LNCaP clone FGC (cell line): ENCODE measurements around the gene FIZ1.

Experiments
- DNase-seq: peaks from one replicate; pipeline ENCODE4 v3.0.0-alpha.2; 2011; ENCODE audit warnings: low read depth
- H3K4me3 ChIP-seq: 2 replicates; pipeline ENCODE4 v1.5.1; 2011; ENCODE audit warnings: mild to moderate bottlenecking, low read depth, low read length, control low read depth
- TF ChIP-seq, protein P1 (sequence below): IDR thresholded peaks from 2 replicates; pipeline ENCODE4 v1.5.1; 2012; ENCODE audit warnings: mild to moderate bottlenecking; ENCODE audit not compliant: control insufficient read depth, insufficient read depth; ENCODE audit errors: extremely low read depth

FIZ1 gene

DNA sequence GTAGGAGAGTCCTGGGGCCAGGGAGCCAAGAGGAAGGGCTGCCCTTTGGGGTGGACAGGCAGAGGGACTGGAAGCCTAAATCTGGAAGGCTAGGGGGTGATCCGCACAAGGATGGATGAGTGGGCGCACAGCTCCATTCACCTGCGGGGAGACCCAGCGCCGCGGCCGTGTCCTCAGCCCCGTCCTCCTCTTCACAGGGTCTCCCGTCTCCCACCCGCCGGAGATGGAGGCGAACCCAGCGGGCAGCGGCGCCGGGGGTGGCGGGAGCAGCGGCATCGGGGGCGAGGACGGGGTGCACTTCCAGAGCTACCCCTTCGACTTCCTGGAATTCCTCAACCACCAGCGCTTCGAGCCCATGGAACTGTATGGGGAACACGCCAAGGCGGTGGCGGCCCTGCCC is 14.1 kb upstream of the FIZ1 start:
- TF ChIP-seq, protein P1, sequence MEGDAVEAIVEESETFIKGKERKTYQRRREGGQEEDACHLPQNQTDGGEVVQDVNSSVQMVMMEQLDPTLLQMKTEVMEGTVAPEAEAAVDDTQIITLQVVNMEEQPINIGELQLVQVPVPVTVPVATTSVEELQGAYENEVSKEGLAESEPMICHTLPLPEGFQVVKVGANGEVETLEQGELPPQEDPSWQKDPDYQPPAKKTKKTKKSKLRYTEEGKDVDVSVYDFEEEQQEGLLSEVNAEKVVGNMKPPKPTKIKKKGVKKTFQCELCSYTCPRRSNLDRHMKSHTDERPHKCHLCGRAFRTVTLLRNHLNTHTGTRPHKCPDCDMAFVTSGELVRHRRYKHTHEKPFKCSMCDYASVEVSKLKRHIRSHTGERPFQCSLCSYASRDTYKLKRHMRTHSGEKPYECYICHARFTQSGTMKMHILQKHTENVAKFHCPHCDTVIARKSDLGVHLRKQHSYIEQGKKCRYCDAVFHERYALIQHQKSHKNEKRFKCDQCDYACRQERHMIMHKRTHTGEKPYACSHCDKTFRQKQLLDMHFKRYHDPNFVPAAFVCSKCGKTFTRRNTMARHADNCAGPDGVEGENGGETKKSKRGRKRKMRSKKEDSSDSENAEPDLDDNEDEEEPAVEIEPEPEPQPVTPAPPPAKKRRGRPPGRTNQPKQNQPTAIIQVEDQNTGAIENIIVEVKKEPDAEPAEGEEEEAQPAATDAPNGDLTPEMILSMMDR: no peak
- no peak for DNase-seq
- H3K4me3 ChIP-seq: no peak overlapping the region

DNA sequence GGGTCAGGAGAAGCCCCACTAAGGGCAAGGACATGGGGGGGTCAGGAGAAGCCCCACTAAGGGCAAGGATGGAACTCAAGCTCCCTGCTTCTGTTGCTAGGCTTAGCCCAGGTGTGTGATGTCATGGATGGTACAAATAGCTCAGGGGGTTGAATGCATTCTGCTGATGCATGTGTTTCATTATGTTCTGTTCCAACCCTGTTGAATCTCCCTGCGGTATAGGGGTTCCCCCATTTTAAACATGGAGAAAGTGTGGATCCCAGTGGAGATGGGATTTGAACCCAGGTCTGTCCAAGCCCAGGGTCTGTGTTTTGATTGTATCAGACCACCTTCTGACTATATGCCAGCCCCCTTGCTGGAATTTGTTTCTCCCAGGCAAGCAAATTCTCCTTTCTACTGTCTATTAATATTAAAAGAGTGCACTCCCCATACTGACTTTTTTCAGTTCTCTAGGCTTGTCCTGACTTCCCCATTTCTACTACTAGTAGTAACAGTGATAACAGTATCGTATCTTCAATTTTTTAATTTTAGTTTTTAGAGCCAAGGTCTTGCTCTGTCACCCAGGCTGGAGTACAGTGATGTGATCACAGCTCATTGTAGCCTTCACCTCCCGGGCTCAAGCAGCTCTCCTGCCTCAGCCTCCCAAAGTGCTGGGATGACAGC is 12.8 kb upstream of the FIZ1 start:
- TF ChIP-seq, protein P1: no peak
- DNase-seq: no peak
- H3K4me3 ChIP-seq: no peak overlapping the region

DNA sequence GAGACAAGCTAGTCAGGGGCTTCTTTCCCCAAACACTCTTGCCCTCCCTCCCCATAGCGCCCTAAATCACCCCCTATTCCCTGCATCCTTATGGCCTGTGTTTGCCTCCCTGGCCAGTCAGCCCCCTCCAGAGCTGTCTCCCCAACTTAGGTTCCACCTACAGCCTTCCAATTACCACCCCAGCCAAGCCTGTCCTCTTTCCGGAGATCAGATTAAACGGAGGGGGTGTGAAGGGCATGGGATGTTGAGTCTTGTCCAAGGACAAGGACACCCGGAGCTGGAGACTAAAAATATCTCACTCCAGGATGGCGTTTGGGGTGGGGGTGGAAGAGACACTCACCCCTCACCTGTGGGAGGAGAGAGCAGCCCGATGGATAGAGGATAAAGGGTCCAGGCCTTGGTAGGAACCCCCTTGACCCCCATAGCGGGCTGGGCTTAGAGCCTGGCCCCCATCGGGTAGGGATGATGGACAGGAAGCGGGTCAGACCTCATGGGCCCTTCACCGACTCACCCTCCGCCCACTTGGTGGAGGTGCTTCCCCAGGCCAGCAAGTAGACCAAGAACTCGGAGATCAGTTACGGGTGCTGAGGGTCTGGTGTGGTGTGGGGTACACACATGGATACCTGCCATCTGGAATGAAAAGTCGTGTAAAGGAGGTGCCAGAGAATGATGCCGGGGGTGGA is 12.1 kb upstream of the FIZ1 start:
- H3K4me3 ChIP-seq: no peak overlapping the region
- TF ChIP-seq, protein P1: no peak
- no peak for DNase-seq

DNA sequence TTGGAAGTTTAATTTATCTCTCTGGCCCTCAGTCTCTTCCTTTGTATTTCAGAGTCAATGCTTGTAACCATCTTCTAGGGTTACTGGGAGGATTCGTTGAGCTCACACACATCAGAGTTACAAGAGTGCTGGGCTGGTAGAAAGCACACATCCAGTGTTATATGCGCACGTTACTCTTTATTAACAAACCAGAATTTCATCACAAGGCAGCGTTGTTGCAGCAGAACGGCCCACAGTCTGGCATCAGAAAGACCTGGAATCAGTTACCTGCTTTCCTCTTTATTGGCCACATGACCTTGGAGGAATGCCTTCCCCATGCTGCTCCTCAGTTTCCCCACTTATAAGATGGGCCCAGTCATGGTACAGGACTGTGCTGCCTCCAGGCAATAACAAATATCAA is 10.0 kb upstream of the FIZ1 start:
- no peak for DNase-seq
- no peak overlapping the region for H3K4me3 ChIP-seq
- TF ChIP-seq, protein P1: no peak

DNA sequence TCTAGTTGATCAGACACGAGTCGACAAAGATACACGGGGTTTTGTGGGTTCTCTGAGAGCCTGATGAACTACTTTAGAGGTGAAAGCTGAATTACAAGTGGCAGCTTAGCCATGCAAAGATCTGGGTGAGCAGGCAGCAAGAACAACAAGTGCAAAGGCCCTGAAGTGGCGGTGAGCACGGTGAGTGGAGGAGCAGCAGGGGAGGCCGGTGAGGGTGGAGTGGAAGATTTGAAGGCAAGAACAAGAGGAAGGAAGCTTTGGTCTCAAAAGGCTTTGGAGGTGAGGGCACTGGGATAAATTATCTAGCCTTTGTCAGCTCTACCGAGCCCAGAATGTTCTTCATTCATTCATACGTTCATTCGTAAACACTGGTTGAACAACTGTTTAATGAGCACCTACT is 7.5 kb upstream of the FIZ1 start:
- DNase-seq: no peak
- peak overlapping the region; percentile 96 for H3K4me3 ChIP-seq
- TF ChIP-seq, protein P1: no peak

DNA sequence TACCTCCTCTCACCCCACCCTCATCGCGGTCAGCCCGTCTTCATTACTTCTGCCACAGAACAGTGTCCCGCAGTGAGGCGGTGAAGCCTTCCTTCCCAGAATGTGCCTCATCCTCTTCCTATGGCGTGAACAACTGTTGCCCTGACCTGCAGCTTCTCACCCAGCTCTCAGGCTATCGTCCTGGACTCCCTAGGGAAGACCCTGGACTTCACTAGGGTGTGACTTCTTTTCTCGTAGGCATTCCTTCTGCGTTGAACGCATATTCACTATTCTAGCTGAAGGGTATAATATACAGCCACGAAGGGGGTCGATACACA is 7.1 kb upstream of the FIZ1 start:
- TF ChIP-seq, protein P1: no peak
- no peak for DNase-seq
- H3K4me3 ChIP-seq: peak overlapping the region; percentile 96

DNA sequence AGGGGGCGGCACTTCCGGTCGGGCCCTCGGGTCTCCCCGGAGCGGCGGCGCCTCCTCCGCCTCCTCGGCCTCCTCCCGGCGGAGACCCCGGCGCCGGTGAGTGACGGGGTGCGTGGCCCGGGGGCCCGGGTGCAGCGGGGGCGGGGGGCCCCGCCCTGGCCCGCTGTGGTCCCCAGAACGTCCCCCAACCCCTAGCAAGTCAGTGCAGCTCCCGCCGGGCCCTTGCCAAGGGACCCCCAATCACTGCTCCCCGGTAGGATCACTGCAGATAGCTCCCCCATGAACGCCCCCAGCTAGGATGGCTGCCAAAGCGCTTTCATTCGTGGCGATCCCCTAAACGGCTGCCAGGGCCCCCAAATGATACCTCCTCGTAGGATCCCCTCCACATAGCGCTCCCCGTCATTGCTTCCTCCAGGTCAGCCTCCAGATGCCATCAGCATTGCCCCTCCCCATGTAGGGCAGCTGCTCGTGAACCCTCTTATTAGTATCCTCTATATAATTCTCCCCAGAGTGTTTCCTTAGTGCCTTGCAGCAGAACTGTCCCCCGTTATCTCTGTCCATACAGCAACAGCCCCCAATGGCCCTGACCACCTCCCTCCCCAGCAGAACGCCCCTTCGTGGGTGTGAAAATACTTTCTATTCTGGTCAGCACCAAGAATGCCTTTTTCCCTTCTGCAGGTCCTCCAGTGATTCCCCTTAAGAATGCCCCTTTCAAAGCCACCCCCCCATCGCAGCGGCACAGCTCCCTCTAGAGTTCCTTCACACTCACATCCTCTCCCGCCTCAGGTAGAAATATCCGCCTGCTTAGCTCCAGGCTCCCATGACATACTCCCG is 6.5 kb upstream of the FIZ1 start, which contains the start of gene ZNF865:
ZNF865 (plus strand) TSS at position 11 of the 834 bp plus-strand sequence. CDS start 7,972 bp downstream, outside the sequence.
- TF ChIP-seq, protein P1: peak; percentile 90
- peak; percentile 40 for DNase-seq
- peak within 1 kb of the TSS; percentile 96 for H3K4me3 ChIP-seq
